Common myeloid progenitor, CD34-positive (primary cell): Measurements from ENCODE around the gene RAD51B.

Source experiments
- CTCF ChIA-PET: fragments of 350-600 bp; sonication (Branson Sonifier 250); formaldehyde crosslinking; loops from one replicate; lab custom pipeline; 2021; ENCODE audit warnings: antibody characterized with exemption; lab: Charles Lee
- POLR2A ChIA-PET: fragments of 350-600 bp; sonication (Branson Sonifier 250); formaldehyde crosslinking; loops from one replicate; lab custom pipeline; 2021; ENCODE audit warnings: antibody characterized with exemption; lab: Charles Lee
- DNase-seq, 3 donors: peaks; one replicate each; pipeline versions ENCODE4 v3.0.0 to v3.0.0-alpha.2; 2013
- H3K27ac ChIP-seq, 2 experiments: 1 replicate in 1 of 2; 2 replicates in 1 of 2; pipeline ENCODE4 v1.7.0; 2013; ENCODE audit warnings: inconsistent platforms in 2 of 2, low read length in 2 of 2, mild to moderate bottlenecking in 2 of 2, low read depth in 1 of 2, moderate library complexity in 1 of 2; ENCODE audit not compliant: severe bottlenecking in 2 of 2, insufficient read depth in 1 of 2, poor library complexity in 1 of 2
- H3K27me3 ChIP-seq, 5 experiments: replicated peaks in 2 of 5; 1 replicate in 3 of 5; 2 replicates in 2 of 5; pipeline versions ENCODE4 v1.6.1 to v1.7.0; 2013; ENCODE audit warnings: low read length in 4 of 5, mild to moderate bottlenecking in 2 of 5, moderate library complexity in 2 of 5, inconsistent platforms in 1 of 5; ENCODE audit not compliant: insufficient read depth in 5 of 5, control insufficient read depth in 4 of 5
- H3K36me3 ChIP-seq, 4 experiments: 1 replicate in 2 of 4; 2 replicates in 2 of 4; pipeline versions ENCODE4 v1.6.1 to v1.7.0; 2013; ENCODE audit warnings: low read length in 3 of 4, control low read depth in 1 of 4, mild to moderate bottlenecking in 1 of 4; ENCODE audit not compliant: control insufficient read depth in 4 of 4, insufficient read depth in 4 of 4
- H3K4me1 ChIP-seq, 4 experiments: 1 replicate in 3 of 4; 2 replicates in 1 of 4; pipeline versions ENCODE4 v1.6.1 to v1.7.1; 2013; ENCODE audit warnings: low read length in 3 of 4, mild to moderate bottlenecking in 3 of 4, control low read depth in 1 of 4, inconsistent platforms in 1 of 4, moderate library complexity in 1 of 4; ENCODE audit not compliant: control insufficient read depth in 4 of 4, insufficient read depth in 4 of 4; ENCODE audit errors: control extremely low read depth in 1 of 4
- H3K4me3 ChIP-seq, 7 experiments: 1 replicate in 4 of 7; 2 replicates in 3 of 7; pipeline versions ENCODE4 v1.5.1 to v1.7.0; 2013; ENCODE audit warnings: mild to moderate bottlenecking in 7 of 7, low read length in 6 of 7, moderate library complexity in 6 of 7, inconsistent platforms in 2 of 7, low read depth in 2 of 7, control low read depth in 1 of 7; ENCODE audit not compliant: insufficient read depth in 4 of 7, control insufficient read depth in 1 of 7; ENCODE audit errors: extremely low read depth in 1 of 7
- H3K9me3 ChIP-seq, 5 experiments: 1 replicate in 4 of 5; 2 replicates in 1 of 5; pipeline versions ENCODE4 v1.6.1 to v1.7.1; 2013; ENCODE audit warnings: low read length in 4 of 5, mild to moderate bottlenecking in 2 of 5, inconsistent platforms in 1 of 5, low read depth in 1 of 5, moderate library complexity in 1 of 5; ENCODE audit not compliant: control insufficient read depth in 4 of 5, insufficient read depth in 2 of 5; ENCODE audit errors: control extremely low read depth in 1 of 5
- WGBS: methylation state at CpG from one replicate; pipeline ENCODE4 v1.1.5; 2013; ENCODE audit not compliant: insufficient coverage; 5-methylcytosine and 5-hydroxymethylcytosine counted together

Gene RAD51B

DNA sequence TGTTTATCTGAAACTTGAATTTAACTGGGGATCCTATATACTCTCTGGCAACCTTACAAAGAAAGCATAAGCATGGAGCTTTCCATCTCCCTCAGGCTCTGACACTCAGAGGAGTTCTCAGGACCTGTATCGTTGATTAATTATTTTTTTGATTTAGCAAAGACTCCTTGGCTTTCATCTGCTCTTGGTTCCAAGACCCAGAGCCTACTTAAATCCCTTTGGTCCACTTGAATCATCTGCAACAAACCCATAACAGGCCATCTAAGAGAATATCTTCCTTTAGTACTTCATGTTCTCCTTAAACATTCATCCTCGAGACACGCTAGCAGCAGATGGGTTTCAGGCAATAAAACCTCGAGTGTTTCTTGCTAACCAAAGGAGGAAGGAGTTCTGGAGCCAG lies 887.9 kb downstream of the RAD51B start:
- POLR2A ChIA-PET: no interaction called here
- Histone ChIP-seq H3K27ac (no peak overlapping the region), H3K36me3 (no peaks in the 10 kb centered on the region), H3K9me3 (no peaks in the 10 kb centered on the region), H3K4me1 (peaks cover 0 to 3% (median 0%) of the 10 kb centered on the region in 4 experiments), H3K4me3 (no peak overlapping the region), H3K27me3 (no peaks in the 10 kb centered on the region)
- WGBS: 90% methylated on average over 3 of the region's 4 CpGs
- no peak for DNase-seq
- CTCF ChIA-PET: no interaction called here

DNA sequence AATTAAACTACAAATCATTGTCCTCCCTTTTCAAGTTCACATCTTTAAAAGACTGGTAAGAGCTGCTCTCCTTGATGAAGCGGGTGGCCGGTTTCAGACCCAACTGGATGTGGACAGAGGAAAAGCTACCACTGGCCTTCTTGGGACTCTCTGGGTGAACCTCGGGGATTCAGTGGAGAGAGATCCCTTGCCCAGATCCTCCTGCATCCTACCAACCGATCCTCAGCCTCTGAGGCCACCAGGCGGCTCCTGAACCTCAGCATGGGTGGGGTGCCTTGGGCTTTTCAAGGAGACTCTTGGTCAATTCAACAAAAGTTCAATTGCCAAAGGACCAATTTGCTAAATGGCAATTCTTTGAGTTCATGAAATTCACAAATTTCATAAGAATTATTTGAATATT lies 888.8 kb downstream of the RAD51B start:
- H3K4me3 ChIP-seq: no peak overlapping the region
- ChIA-PET CTCF (interaction anchor here (1.4 kb wide), 1 partner anchor 8 kb away, joined by 3 read pairs; no protein-coding TSS in a partner anchor), POLR2A (no interaction called here)
- 60% methylated on average over 3 of the region's 5 CpGs for WGBS
- H3K27me3 ChIP-seq: no peaks in the 10 kb centered on the region
- DNase-seq: no peak
- no peaks in the 10 kb centered on the region for H3K36me3 ChIP-seq
- H3K9me3 ChIP-seq: no peaks in the 10 kb centered on the region
- H3K4me1 ChIP-seq: peaks cover 0 to 3% (median 0%) of the 10 kb centered on the region in 4 experiments
- no peak overlapping the region for H3K27ac ChIP-seq

- Histone ChIP-seq H3K4me1 (peaks cover 0 to 3% (median 0%) of the 10 kb centered on the region in 4 experiments), H3K27ac (no peak overlapping the region), H3K27me3 (no peaks in the 10 kb centered on the region), H3K9me3 (no peaks in the 10 kb centered on the region), H3K36me3 (no peaks in the 10 kb centered on the region), H3K4me3 (no peak overlapping the region)
- ChIA-PET POLR2A (no interaction called here), CTCF (interaction anchor here (1.3 to 1.4 kb wide), 3 partner anchors 9 to 11 kb away, joined by 3 to 4 read pairs (median 3); no protein-coding TSS in a partner anchor)
- WGBS: 90% methylated on average over 1 of the region's 2 CpGs
- no peak for DNase-seq
Measured at GRCh38 chr14:68709007-68709406, 889.4 kb downstream of the RAD51B start.

- no peaks in the 10 kb centered on the region for H3K4me1 ChIP-seq
- CTCF ChIA-PET: interaction anchor here (1.7 kb wide), 1 partner anchor 9 kb away, joined by 5 read pairs; no protein-coding TSS in a partner anchor
- 97% methylated on average over 6 of the region's 6 CpGs for WGBS
Measured at GRCh38 chr14:68710776-68711175, 891.2 kb downstream of the RAD51B start.

GRCh38 chr14:68711561-68712309 lies 892.2 kb downstream of the RAD51B start:
- DNase-seq: no peak
- H3K4me1 ChIP-seq: no peaks in the 10 kb centered on the region
- CTCF ChIA-PET: interaction anchor here (1.7 kb wide), 1 partner anchor 10 kb away, joined by 5 read pairs; no protein-coding TSS in a partner anchor
- POLR2A ChIA-PET: no interaction called here
- no peaks in the 10 kb centered on the region for H3K9me3 ChIP-seq
- no peaks in the 10 kb centered on the region for H3K36me3 ChIP-seq
- no peaks in the 10 kb centered on the region for H3K27me3 ChIP-seq
- no peak overlapping the region for H3K27ac ChIP-seq
- H3K4me3 ChIP-seq: no peak overlapping the region
- WGBS: 91% methylated on average over 7 of the region's 9 CpGs

More at GRCh38 chr14:68710776-68711175, 891.2 kb downstream of the RAD51B start:
- POLR2A ChIA-PET: no interaction called here
- DNase-seq: no peak
- H3K4me3 ChIP-seq: no peak overlapping the region
- no peak overlapping the region for H3K27ac ChIP-seq
- H3K36me3 ChIP-seq: no peaks in the 10 kb centered on the region
- H3K27me3 ChIP-seq: no peaks in the 10 kb centered on the region
- no peaks in the 10 kb centered on the region for H3K9me3 ChIP-seq

DNA sequence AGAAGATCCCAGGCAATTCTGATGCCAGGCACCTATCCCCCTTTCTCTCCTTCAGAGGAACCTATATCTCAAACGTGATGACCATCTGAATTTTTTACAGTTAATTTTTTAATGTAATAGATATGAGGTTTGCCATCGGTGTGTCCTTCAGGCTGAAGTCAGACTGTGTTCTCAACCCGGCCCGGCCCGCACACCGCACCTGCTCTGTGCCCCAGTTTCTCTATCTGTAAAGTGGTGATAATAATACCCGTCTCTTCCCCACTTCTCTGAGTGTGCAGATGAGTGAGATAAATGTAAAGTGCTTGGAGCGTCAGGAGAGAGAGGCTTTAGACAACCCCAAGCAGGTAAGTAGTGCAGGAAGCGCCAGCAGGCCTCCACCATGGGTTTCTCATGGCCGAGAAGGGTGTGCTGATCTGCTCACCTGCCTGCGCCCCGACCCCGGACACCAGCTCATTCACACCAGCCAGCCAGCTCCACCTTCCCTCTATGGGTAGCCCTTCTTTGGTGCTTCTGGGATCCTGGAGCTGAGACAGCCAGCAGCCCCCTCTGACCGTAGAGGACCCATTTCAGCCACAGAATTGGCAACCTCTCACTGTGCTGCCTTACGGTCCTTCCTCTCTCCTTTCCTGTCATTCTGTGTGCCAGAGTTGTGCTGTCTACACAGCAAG lies 893.3 kb downstream of the RAD51B start:
- Histone ChIP-seq H3K27me3 (no peaks in the 10 kb centered on the region), H3K27ac (no peak overlapping the region), H3K36me3 (no peaks in the 10 kb centered on the region), H3K9me3 (no peaks in the 10 kb centered on the region), H3K4me3 (no peak overlapping the region), H3K4me1 (peaks cover 0 to 6% (median 0%) of the 10 kb centered on the region in 4 experiments)
- 87% methylated on average over 4 of the region's 15 CpGs for WGBS
- CTCF ChIA-PET: no interaction called here
- DNase-seq: no peak
- POLR2A ChIA-PET: interaction anchor here (1.1 kb wide), 1 partner anchor 40 kb away, joined by 3 read pairs; no protein-coding TSS in a partner anchor

DNA sequence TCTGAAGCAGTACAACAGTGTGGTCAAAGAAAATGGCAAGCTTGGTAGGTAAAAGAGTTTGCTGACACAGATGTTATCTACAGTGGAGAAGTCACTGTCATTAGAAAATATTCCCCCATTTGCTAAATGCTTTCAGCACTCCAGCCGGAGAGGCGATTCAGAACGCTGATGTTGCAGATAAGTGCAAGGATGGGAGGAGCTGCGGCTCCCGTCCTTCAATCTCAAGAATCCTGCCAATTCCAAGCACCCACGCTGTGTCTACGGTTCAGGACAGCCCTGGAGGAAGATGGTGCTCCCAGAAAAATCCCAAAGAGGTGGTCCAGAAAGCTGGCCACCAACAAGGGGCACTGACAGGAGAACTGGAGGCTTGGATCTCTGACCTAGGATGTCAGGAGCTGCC lies 894.2 kb downstream of the RAD51B start:
- ChIA-PET POLR2A (interaction anchor here (1.1 kb wide), 1 partner anchor 39 kb away, joined by 3 read pairs; no protein-coding TSS in a partner anchor), CTCF (interaction anchor here (1.3 kb wide), 1 partner anchor 61 kb away, joined by 3 read pairs; no protein-coding TSS in a partner anchor)
- Histone ChIP-seq H3K9me3 (no peaks in the 10 kb centered on the region), H3K27ac (no peak overlapping the region), H3K27me3 (no peaks in the 10 kb centered on the region), H3K4me3 (no peak overlapping the region), H3K4me1 (peaks cover 0 to 6% (median 0%) of the 10 kb centered on the region in 4 experiments), H3K36me3 (no peaks in the 10 kb centered on the region)
- DNase-seq: no peak
- WGBS: 99% methylated on average over 7 of the region's 7 CpGs
